IMR-90 (cell line): ENCODE results near the gene ZNF646. TPM values are rescaled to one million over a fixed set of nuclear protein-coding genes. Genes with fewer than 3 reads are reported as not detected.

ENCODE experiments used
- ATAC-seq: fragments of 200-7000 bp; cut with Tn5 transposase; 2 replicates; pipeline ENCODE4 v1.9.1; 2020; ENCODE audit warnings: low read depth, mild to moderate bottlenecking, moderate library complexity
- BruUV-seq: library from RNA; stranded (reverse); fragments of 400-500 nt; replicated peaks from 2 replicates; lab custom pipeline; 2021; lab: Mats Ljungman, UMichigan
- CTCF ChIA-PET: fragments of 300-600 bp; formaldehyde crosslinking; extraction: SDS; loops from one replicate; lab custom pipeline; 2021; ENCODE audit warnings: antibody characterized with exemption; lab: Yijun Ruan, JAX
- POLR2A ChIA-PET: fragments of 300-600 bp; sonication (Branson Sonifier 250); formaldehyde crosslinking; loops from one replicate; lab custom pipeline; 2022; ENCODE audit warnings: antibody characterized with exemption; ENCODE audit not compliant: unreplicated experiment; lab: Charles Lee
- DNase-seq: peaks from one replicate; pipeline ENCODE4 v3.0.0; 2013
- H2AFZ ChIP-seq: replicated peaks from 2 replicates; pipeline ENCODE3; 2013; ENCODE audit warnings: low read length, mild to moderate bottlenecking; ENCODE audit not compliant: poor library complexity
- H2AK5ac ChIP-seq: 2 replicates; pipeline ENCODE4 v1.6.1; 2013; ENCODE audit warnings: low read depth, low read length, inconsistent platforms
- H2AK9ac ChIP-seq: replicated peaks from 2 replicates; pipeline ENCODE3; 2013; ENCODE audit warnings: mild to moderate bottlenecking, low read depth, low read length, moderate library complexity; ENCODE audit not compliant: poor library complexity
- H2BK120ac ChIP-seq: 2 replicates; pipeline ENCODE4 v1.6.1; 2013; ENCODE audit warnings: low read depth, low read length, inconsistent platforms
- H2BK15ac ChIP-seq: 3 replicates; pipeline ENCODE4 v1.6.1; 2013; ENCODE audit warnings: low read depth, low read length, inconsistent platforms
- H2BK20ac ChIP-seq: 2 replicates; pipeline ENCODE4 v1.6.1; 2013; ENCODE audit warnings: low read depth, mild to moderate bottlenecking, inconsistent platforms, low read length, moderate library complexity
- H2BK5ac ChIP-seq: 2 replicates; pipeline ENCODE4 v1.6.1; 2013; ENCODE audit warnings: mild to moderate bottlenecking, low read depth, low read length, inconsistent platforms; ENCODE audit not compliant: poor library complexity, severe bottlenecking
- H3K14ac ChIP-seq: replicated peaks from 2 replicates; pipeline ENCODE4 v1.6.1; 2013; ENCODE audit warnings: low read depth, low read length, inconsistent platforms
- H3K18ac ChIP-seq: 2 replicates; pipeline ENCODE4 v1.6.1; 2013; ENCODE audit warnings: low read depth, low read length, control low read depth
- H3K23ac ChIP-seq: 2 replicates; pipeline ENCODE4 v1.6.1; 2013; ENCODE audit warnings: low read depth, low read length, inconsistent platforms
- H3K27ac ChIP-seq: 2 replicates; pipeline ENCODE4 v1.5.1; 2013; ENCODE audit warnings: mild to moderate bottlenecking, control low read depth, low read length; ENCODE audit not compliant: insufficient read depth
- H3K27me3 ChIP-seq: 2 replicates; pipeline ENCODE4 v1.6.1; 2013; ENCODE audit warnings: low read length; ENCODE audit not compliant: control insufficient read depth, insufficient read depth
- H3K36me3 ChIP-seq: 2 replicates; pipeline ENCODE4 v1.6.1; 2013; ENCODE audit warnings: low read length, mixed read lengths; ENCODE audit not compliant: control insufficient read depth, insufficient read depth
- H3K4ac ChIP-seq: 2 replicates; pipeline ENCODE4 v1.6.1; 2013; ENCODE audit warnings: low read depth, low read length, inconsistent platforms
- H3K4me1 ChIP-seq: 2 replicates; pipeline ENCODE4 v1.6.1; 2013; ENCODE audit warnings: low read length, mixed read lengths; ENCODE audit not compliant: control insufficient read depth, insufficient read depth
- H3K4me2 ChIP-seq: 2 replicates; pipeline ENCODE4 v1.6.1; 2013; ENCODE audit warnings: low read depth, mild to moderate bottlenecking, control low read depth, low read length, moderate library complexity
- H3K4me3 ChIP-seq: 2 replicates; pipeline ENCODE4 v1.5.1; 2013; ENCODE audit warnings: low read depth, mild to moderate bottlenecking, control low read depth, low read length, moderate library complexity; ENCODE audit not compliant: insufficient read depth
- H3K56ac ChIP-seq: 2 replicates; pipeline ENCODE4 v1.6.1; 2013; ENCODE audit warnings: low read length, inconsistent platforms; ENCODE audit not compliant: insufficient read depth; ENCODE audit errors: extremely low read depth
- H3K79me1 ChIP-seq, 2 experiments: 2 replicates each; pipeline ENCODE4 v1.6.1; 2013; ENCODE audit warnings: low read length in 2 of 2, inconsistent platforms in 1 of 2, low read depth in 1 of 2
- H3K9ac ChIP-seq: 2 replicates; pipeline ENCODE4 v1.6.1; 2013; ENCODE audit warnings: low read depth, low read length, control low read depth
- H3K9me1 ChIP-seq: 2 replicates; pipeline ENCODE4 v1.6.1; 2013; ENCODE audit warnings: low read length, inconsistent platforms; ENCODE audit not compliant: insufficient read depth
- H3K9me3 ChIP-seq: 2 replicates; pipeline ENCODE4 v1.6.1; 2013; ENCODE audit warnings: low read length; ENCODE audit not compliant: control insufficient read depth, insufficient read depth
- H4K20me1 ChIP-seq: 2 replicates; pipeline ENCODE4 v1.6.1; 2013; ENCODE audit warnings: low read length, inconsistent platforms; ENCODE audit not compliant: insufficient read depth
- H4K5ac ChIP-seq: 2 replicates; pipeline ENCODE4 v1.6.1; 2013; ENCODE audit warnings: mild to moderate bottlenecking, low read depth, low read length, control low read depth
- H4K8ac ChIP-seq, 2 experiments: 2 replicates each; pipeline ENCODE4 v1.6.1; 2013; ENCODE audit warnings: low read depth in 2 of 2, low read length in 2 of 2, control low read depth in 1 of 2, inconsistent platforms in 1 of 2
- H4K91ac ChIP-seq: 2 replicates; pipeline ENCODE4 v1.6.1; 2013; ENCODE audit warnings: low read depth, low read length, inconsistent platforms; ENCODE audit not compliant: insufficient read depth
- CEBPB ChIP-seq: IDR thresholded peaks from 2 replicates; pipeline ENCODE4 v1.6.1; 2012; ENCODE audit warnings: low read depth, low read length, improper control_type of control experiment
- FOS ChIP-seq: fragments of 150-350 bp; IDR thresholded peaks from 2 replicates; pipeline ENCODE4 v1.6.1; 2016; ENCODE audit warnings: low read depth, low read length
- MXI1 ChIP-seq: IDR thresholded peaks from 2 replicates; pipeline ENCODE4 v1.6.1; 2012; ENCODE audit warnings: low read depth, mild to moderate bottlenecking, low read length, moderate library complexity, borderline replicate concordance
- NFE2L2 ChIP-seq: fragments of 150-350 bp; IDR thresholded peaks from 2 replicates; pipeline ENCODE4 v1.6.1; 2016; ENCODE audit warnings: low read depth, mild to moderate bottlenecking, low read length
- RAD21 ChIP-seq: IDR thresholded peaks from 2 replicates; pipeline ENCODE4 v1.6.1; 2012; ENCODE audit warnings: low read length, improper control_type of control experiment
- RCOR1 ChIP-seq: IDR thresholded peaks from 2 replicates; pipeline ENCODE4 v1.6.1; 2012; ENCODE audit warnings: mild to moderate bottlenecking, low read length, improper control_type of control experiment; ENCODE audit not compliant: insufficient replicate concordance
- WGBS, 2 experiments: methylation state at CpG; one replicate each; pipeline versions ENCODE4 v1.1.5 to v1.1.7; 2013; ENCODE audit warnings: missing lambda C conversion rate in 2 of 2; ENCODE audit not compliant: insufficient read length in 1 of 2; ENCODE audit errors: extremely low coverage in 2 of 2; 5-methylcytosine and 5-hydroxymethylcytosine counted together
- dilution Hi-C: fragments of 300-500 bp; cut with HindIII; formaldehyde crosslinking; loops from one replicate; pipeline ENCODE4 v1.14.3; 2018; ENCODE audit warnings: low sequenced_read_pairs; ENCODE audit not compliant: unreplicated experiment
- in situ Hi-C: fragments of 300-500 bp; cut with MboI; formaldehyde crosslinking; loops from 3 replicates; pipeline ENCODE4 v1.14.3; 2019; ENCODE audit warnings: low sequenced_read_pairs, inconsistent platforms, mixed read lengths
- intact Hi-C: fragments of 100-400 bp; cut with micrococcal nuclease; formaldehyde crosslinking; loops from 2 replicates; pipeline ENCODE4 v1.10.0; 2022
- polyA plus RNA-seq, 3 experiments: library from polyadenylated mRNA; depleted of rRNA; stranded (reverse); fragments of >200 nt; gene quantifications; 2 replicates each; pipeline ENCODE4 v1.2.3, GENCODE V29; 2012; ENCODE audit warnings: low replicate concordance in 1 of 3
- total RNA-seq: library from RNA; depleted of rRNA; stranded (reverse); fragments of >200 nt; gene quantifications from 2 replicates; pipeline ENCODE4 v1.2.3, GENCODE V29; 2012
- TF ChIP-seq, protein P1 (sequence below): conservative IDR thresholded peaks from 2 replicates; pipeline ENCODE4 v1.5.1; 2012; ENCODE audit warnings: mild to moderate bottlenecking, low read depth, low read length, improper control_type of control experiment
- TF ChIP-seq, protein P2 (sequence below): fragments of 150-350 bp; IDR thresholded peaks from 2 replicates; pipeline ENCODE4 v1.6.1; 2016; ENCODE audit warnings: low read depth, mild to moderate bottlenecking, low read length, moderate library complexity, borderline replicate concordance

Gene ZNF646
- total and polyA plus RNA-seq, 2 of the 4 experiments (the other 2 are of a cell fraction): 4.9 to 6.8 TPM

DNA sequence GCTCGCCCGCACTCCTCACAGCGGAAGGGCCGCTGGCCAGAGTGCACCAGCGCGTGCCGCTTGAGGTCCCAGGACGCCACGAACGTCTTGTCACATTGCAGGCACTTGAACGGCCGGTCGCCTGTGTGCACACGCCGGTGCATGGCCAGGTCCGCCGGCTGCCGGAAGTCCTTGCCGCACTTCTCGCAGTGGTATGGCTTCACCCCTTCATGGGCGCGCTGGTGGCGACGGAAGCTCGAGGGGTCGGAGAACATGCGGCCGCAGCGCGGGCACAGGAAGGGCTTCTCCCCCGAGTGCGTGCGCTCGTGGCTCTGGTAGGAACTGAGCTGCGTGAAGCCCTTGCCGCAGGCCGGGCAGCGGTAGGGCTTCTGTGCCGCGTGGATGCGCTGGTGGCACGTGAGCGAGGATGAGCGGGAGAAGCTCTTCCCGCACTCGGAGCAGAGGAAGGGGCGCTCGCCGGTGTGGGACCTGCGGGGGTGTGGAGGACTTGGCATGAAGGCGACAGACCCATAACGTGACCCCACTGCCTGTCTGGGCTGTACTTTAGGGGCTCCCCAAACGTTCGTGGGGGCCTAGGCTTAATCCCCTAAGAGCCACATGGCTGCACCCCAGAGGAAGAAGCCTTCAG, 12.3 kb upstream of the ZNF646 start:
- no peak overlapping the region for H2BK15ac ChIP-seq
- H3K9me1 ChIP-seq: peaks cover 21% of the 10 kb centered on the region
- no peak overlapping the region for H3K4ac ChIP-seq
- no peak overlapping the region for H2BK120ac ChIP-seq
- H3K4me3 ChIP-seq: no peak overlapping the region
- no peak overlapping the region for H4K5ac ChIP-seq
- H2AFZ ChIP-seq: no peak overlapping the region
- H3K9ac ChIP-seq: no peak overlapping the region
- no peaks in the 10 kb centered on the region for H3K9me3 ChIP-seq
- H3K18ac ChIP-seq: no peak overlapping the region
- in situ Hi-C loops (no loop called here), intact Hi-C loops (no loop called here), dilution Hi-C loops (no loop called here)
- no peaks in the 10 kb centered on the region for H3K27me3 ChIP-seq
- no peak overlapping the region for H2AK5ac ChIP-seq
- H2BK20ac ChIP-seq: no peak overlapping the region
- POLR2A ChIA-PET: no interaction called here
- no peak overlapping the region for H3K4me2 ChIP-seq
- no peak overlapping the region for H3K27ac ChIP-seq
- H3K23ac ChIP-seq: no peak overlapping the region
- H3K56ac ChIP-seq: no peak overlapping the region
- 97% methylated on average over 35 of the region's 54 CpGs; no CpG with 5 or more reads in 1 of the 2 experiments for WGBS, 2 experiments
- H4K91ac ChIP-seq: no peak overlapping the region
- H3K79me1 ChIP-seq: peaks cover 28 to 51% of the 10 kb centered on the region in 2 experiments; a peak in 3 of 4 replicates
- no peak overlapping the region for H4K8ac ChIP-seq
- no peaks in the 10 kb centered on the region; the same call in 1 of the 2 replicates for H4K20me1 ChIP-seq
- TF ChIP-seq, protein P1, sequence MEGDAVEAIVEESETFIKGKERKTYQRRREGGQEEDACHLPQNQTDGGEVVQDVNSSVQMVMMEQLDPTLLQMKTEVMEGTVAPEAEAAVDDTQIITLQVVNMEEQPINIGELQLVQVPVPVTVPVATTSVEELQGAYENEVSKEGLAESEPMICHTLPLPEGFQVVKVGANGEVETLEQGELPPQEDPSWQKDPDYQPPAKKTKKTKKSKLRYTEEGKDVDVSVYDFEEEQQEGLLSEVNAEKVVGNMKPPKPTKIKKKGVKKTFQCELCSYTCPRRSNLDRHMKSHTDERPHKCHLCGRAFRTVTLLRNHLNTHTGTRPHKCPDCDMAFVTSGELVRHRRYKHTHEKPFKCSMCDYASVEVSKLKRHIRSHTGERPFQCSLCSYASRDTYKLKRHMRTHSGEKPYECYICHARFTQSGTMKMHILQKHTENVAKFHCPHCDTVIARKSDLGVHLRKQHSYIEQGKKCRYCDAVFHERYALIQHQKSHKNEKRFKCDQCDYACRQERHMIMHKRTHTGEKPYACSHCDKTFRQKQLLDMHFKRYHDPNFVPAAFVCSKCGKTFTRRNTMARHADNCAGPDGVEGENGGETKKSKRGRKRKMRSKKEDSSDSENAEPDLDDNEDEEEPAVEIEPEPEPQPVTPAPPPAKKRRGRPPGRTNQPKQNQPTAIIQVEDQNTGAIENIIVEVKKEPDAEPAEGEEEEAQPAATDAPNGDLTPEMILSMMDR: no peak
- no peak for TF ChIP-seq RCOR1
- TF ChIP-seq FOS: no peak
- TF ChIP-seq CEBPB: no peak
- no peak for TF ChIP-seq RAD21
- TF ChIP-seq MXI1: no peak
- no peak for TF ChIP-seq NFE2L2
- TF ChIP-seq, protein P2, sequence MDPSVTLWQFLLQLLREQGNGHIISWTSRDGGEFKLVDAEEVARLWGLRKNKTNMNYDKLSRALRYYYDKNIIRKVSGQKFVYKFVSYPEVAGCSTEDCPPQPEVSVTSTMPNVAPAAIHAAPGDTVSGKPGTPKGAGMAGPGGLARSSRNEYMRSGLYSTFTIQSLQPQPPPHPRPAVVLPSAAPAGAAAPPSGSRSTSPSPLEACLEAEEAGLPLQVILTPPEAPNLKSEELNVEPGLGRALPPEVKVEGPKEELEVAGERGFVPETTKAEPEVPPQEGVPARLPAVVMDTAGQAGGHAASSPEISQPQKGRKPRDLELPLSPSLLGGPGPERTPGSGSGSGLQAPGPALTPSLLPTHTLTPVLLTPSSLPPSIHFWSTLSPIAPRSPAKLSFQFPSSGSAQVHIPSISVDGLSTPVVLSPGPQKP: no peak
- peaks cover 12% of the 10 kb centered on the region for H3K4me1 ChIP-seq
- no TSS peak for BruUV-seq
- ATAC-seq (no peak), DNase-seq (no peak)
- no peak overlapping the region for H3K14ac ChIP-seq
- H2AK9ac ChIP-seq: no peak overlapping the region
- CTCF ChIA-PET: no interaction called here
- peaks cover 26% of the 10 kb centered on the region for H3K36me3 ChIP-seq
- H2BK5ac ChIP-seq: no peak overlapping the region
